ENCODE results near the gene CALN1. TPM values are rescaled to one million over a fixed set of nuclear protein-coding genes. Genes with fewer than 3 reads are reported as not detected.

CALN1 gene
- total and polyA plus RNA-seq, 9 of the 15 experiments (the other 6 are each of a cell fraction or from before 2014, with no cell fraction given): 1.4 to 7.5 (median 3.3) TPM

- in situ Hi-C loops (cut with MboI) (no loop called here), intact Hi-C loops (cut with micrococcal nuclease) (no loop called here)
- no peak overlapping the region for H2AFZ ChIP-seq (ENCODE audit: low read depth, low read length)
- peak; percentile 80 for ATAC-seq
- H3K4me2 ChIP-seq (ENCODE audit: insufficient read depth, low read length): no peak overlapping the region
- H4K20me1 ChIP-seq (replicated peaks; ENCODE audit: control insufficient read depth, insufficient read depth, low read length): no peaks in the 10 kb centered on the region
- 6% methylated on average over 6 of the region's 6 CpGs for WGBS (ENCODE audit: insufficient coverage, low coverage, missing lambda C conversion rate)
- no TSS peak for BruUV-seq (replicated peaks)
- TF ChIP-seq CTCF (IDR thresholded peaks at IDR 0.05 in 2 of 3, conservative IDR thresholded peaks at IDR 0.05 in 1 of 3; ENCODE audit: insufficient read depth in 2 of 3, low read depth in 1 of 3, low read length in 3 of 3): peak; percentile 52 to 63 (median 56)
- no peak for TF ChIP-seq ZKSCAN8 (CRISPR knock-in tag; IDR thresholded peaks at IDR 0.05)
- H3K9ac ChIP-seq (ENCODE audit: insufficient read depth in 1 of 2, low read depth in 2 of 2, low read length in 2 of 2): no peak overlapping the region
- DNase-seq (ENCODE audit: extremely low read depth in 1 of 4, low spot score in 3 of 4): peak in 1 of 4 experiments; percentile 50
- H3K27me3 ChIP-seq (ENCODE audit: control insufficient read depth in 2 of 2, insufficient read depth in 2 of 2, low read length in 2 of 2): no peaks in the 10 kb centered on the region
- POLR2A ChIA-PET: interaction anchor here (1.1 kb wide), 1 partner anchor 9 kb away, joined by 3 read pairs; no protein-coding TSS in a partner anchor
- peak; percentile 54 for FAIRE-seq
- H3K79me2 ChIP-seq (ENCODE audit: control insufficient read depth, insufficient read depth, low read length): no peaks in the 10 kb centered on the region
- H3K36me3 ChIP-seq (ENCODE audit: control insufficient read depth, insufficient read depth, low read length): no peaks in the 10 kb centered on the region
- CTCF ChIA-PET (ENCODE audit: low intra/inter-chr PET ratio): no interaction called here
- no peaks in the 10 kb centered on the region for H3K9me3 ChIP-seq (replicated peaks; ENCODE audit: control insufficient read depth, insufficient read depth, low read depth, low read length)
- no peaks in the 10 kb centered on the region for H3K4me1 ChIP-seq (replicated peaks in 1 of 2; ENCODE audit: control insufficient read depth in 2 of 2, insufficient read depth in 2 of 2, low read length in 2 of 2)
- H3K9me1 ChIP-seq (ENCODE audit: control insufficient read depth, insufficient read depth, low read length): no peaks in the 10 kb centered on the region
- H3K27ac ChIP-seq (ENCODE audit: extremely low read depth, low read depth, low read length): no peak overlapping the region
- no peak overlapping the region for H3K4me3 ChIP-seq
These were observed 250.6 kb downstream of the CALN1 start for GRCh38 chr7:72161534-72161933.

DNA sequence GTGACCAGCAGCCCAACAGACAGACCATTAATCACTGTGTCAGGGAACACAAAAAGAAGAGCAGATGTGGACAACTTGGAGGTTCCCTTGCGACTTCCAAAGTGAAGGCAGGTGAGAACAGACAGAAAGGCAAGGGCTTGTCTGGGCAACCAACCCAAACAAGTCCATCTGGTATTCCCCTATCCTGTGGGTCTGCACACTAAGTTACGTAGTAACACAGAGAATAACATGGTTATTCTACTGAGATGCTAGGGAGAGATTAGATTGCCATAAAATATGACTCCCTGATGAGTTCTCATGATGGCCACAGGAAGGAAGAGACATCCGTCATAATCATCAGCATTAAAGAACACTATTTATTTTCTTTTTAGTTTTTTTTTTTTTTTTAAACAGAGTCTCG lies 252.2 kb downstream of the CALN1 start:
- Histone ChIP-seq H3K27me3 (ENCODE audit: control insufficient read depth in 2 of 2, insufficient read depth in 2 of 2, low read length in 2 of 2) (no peaks in the 10 kb centered on the region), H2AFZ (ENCODE audit: low read depth, low read length) (no peak overlapping the region), H3K4me2 (ENCODE audit: insufficient read depth, low read length) (no peak overlapping the region), H3K9me1 (ENCODE audit: control insufficient read depth, insufficient read depth, low read length) (no peaks in the 10 kb centered on the region), H3K4me3 (no peak overlapping the region), H4K20me1 (replicated peaks; ENCODE audit: control insufficient read depth, insufficient read depth, low read length) (no peaks in the 10 kb centered on the region), H3K36me3 (ENCODE audit: control insufficient read depth, insufficient read depth, low read length) (no peaks in the 10 kb centered on the region), H3K79me2 (ENCODE audit: control insufficient read depth, insufficient read depth, low read length) (no peaks in the 10 kb centered on the region), H3K9ac (ENCODE audit: insufficient read depth in 1 of 2, low read depth in 2 of 2, low read length in 2 of 2) (no peak overlapping the region), H3K27ac (ENCODE audit: extremely low read depth, low read depth, low read length) (no peak overlapping the region), H3K4me1 (replicated peaks in 1 of 2; ENCODE audit: control insufficient read depth in 2 of 2, insufficient read depth in 2 of 2, low read length in 2 of 2) (no peaks in the 10 kb centered on the region), H3K9me3 (replicated peaks; ENCODE audit: control insufficient read depth, insufficient read depth, low read depth, low read length) (no peaks in the 10 kb centered on the region)
- FAIRE-seq (no peak), ATAC-seq (no peak), DNase-seq (ENCODE audit: extremely low read depth in 1 of 4, low spot score in 3 of 4) (no peak)
- CTCF ChIA-PET (ENCODE audit: low intra/inter-chr PET ratio): no interaction called here
- POLR2A ChIA-PET: no interaction called here
- BruUV-seq (replicated peaks): no TSS peak
- intact Hi-C loops (cut with micrococcal nuclease): no loop called here
- 6% methylated on average over 4 of the region's 4 CpGs for WGBS (ENCODE audit: insufficient coverage, low coverage, missing lambda C conversion rate)
- in situ Hi-C loops (cut with MboI): no loop called here
- TF ChIP-seq CXXC5 (CRISPR knock-in tag; IDR thresholded peaks at IDR 0.05): no peak
- TF ChIP-seq, protein P1, sequence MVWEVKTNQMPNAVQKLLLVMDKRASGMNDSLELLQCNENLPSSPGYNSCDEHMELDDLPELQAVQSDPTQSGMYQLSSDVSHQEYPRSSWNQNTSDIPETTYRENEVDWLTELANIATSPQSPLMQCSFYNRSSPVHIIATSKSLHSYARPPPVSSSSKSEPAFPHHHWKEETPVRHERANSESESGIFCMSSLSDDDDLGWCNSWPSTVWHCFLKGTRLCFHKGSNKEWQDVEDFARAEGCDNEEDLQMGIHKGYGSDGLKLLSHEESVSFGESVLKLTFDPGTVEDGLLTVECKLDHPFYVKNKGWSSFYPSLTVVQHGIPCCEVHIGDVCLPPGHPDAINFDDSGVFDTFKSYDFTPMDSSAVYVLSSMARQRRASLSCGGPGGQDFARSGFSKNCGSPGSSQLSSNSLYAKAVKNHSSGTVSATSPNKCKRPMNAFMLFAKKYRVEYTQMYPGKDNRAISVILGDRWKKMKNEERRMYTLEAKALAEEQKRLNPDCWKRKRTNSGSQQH (CRISPR knock-in tag; IDR thresholded peaks at IDR 0.05): no peak
- no peak for TF ChIP-seq ZNF695 (CRISPR knock-in tag; IDR thresholded peaks at IDR 0.05)
- peak; percentile 16; the same call in 1 of the 2 replicates for TF ChIP-seq PKNOX1 (IDR thresholded peaks at IDR 0.05)
- no peak for TF ChIP-seq FOS (IDR thresholded peaks at IDR 0.05; ENCODE audit: extremely low read depth, insufficient read length)
- peak; percentile 38 for TF ChIP-seq MEIS2 (IDR thresholded peaks at IDR 0.05; ENCODE audit: partially characterized antibody)
